HG02884 (cell line): ENCODE measurements around the gene KDM4B.

Source experiments
- ATAC-seq: cut with Tn5 transposase; IDR thresholded peaks from one replicate; pipeline ENCODE4 v1.9.1; 2021; ENCODE audit warnings: mild to moderate bottlenecking, moderate library complexity; ENCODE audit not compliant: unreplicated experiment

Gene KDM4B

DNA sequence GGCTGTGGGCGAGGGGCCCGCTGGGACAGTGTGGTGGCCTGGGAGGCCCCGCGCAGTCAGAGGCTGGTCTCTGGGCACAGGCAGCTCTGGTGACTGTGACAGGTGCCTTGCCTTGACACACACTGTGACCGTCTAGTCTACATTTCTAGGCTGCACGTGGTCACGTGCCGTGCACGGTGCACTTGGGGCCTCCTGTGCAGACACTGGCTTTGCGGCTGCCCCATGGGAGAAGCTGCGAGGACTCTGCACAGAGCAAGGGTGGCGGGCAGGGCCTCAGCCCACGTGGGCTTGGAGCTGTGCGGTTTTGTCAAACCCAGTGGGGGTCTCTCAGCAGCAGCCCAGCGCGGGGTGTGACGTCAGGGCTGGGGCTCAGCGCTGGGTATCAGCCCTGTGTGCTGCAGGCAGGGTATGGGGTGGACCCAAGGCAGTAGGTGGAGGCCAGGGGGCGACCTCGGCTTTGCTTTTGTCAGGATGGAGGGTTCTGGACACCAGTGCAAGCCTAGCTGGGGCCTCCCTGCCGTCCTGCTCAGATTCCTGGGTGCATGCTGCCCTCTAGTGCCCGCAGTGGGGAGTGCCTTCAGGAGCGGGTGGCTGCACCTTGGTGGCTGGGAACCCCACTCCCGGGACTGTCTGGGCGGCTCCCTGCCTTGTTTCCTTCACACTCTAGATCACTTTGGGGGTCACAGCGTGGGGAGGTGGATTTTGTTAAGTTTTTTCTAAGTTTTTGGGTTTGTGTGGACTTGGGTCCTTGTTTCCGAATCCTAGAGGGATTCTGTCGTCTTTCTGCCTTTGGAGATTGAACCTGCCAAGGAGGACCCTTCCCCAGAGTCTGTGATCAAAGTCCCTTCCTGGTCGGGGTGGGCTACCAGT lies 62.6 kb downstream of the KDM4B start:
- ATAC-seq: no peak

DNA sequence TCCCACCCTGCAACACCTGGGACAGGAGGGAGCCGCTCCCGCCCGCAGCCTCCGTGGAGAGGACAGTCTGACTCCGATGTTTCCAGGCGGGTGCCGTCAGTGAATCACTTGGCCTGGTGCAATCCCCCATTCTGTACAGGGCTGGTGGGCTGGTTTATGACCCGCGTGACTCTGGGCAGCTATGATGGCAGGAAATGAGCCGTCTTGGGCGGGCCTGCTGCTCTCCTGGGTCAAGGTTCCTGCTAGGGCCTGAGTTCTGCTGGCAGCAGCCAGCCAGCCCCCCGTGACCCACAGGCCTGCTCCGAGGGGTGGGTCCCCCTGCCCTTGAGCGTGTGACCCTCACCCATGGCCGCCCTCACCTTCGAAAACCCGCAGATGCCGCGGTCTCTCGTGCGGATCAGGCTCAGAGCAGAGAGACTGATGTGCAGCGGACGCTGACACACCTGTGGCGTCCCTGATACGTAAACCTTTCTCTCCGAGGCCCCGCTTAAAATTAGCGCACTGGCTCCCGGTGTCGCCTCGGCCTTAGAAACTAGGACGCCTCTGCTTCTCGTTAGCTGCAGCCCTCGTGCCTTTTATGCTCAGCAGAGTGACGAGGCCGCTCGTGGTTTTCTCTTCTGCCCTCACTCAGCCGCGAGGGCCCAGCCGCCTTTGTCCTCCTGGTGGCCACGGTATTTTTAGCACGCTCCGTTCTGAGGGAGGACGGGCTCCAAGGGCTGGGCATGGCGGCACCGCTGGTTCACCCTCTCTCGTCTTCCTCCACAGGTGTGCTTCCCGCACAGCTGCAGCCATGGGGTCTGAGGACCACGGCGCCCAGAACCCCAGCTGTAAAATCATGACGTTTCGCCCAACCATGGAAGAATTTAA lies 63.4 kb downstream of the KDM4B start:
- ATAC-seq: no peak

DNA sequence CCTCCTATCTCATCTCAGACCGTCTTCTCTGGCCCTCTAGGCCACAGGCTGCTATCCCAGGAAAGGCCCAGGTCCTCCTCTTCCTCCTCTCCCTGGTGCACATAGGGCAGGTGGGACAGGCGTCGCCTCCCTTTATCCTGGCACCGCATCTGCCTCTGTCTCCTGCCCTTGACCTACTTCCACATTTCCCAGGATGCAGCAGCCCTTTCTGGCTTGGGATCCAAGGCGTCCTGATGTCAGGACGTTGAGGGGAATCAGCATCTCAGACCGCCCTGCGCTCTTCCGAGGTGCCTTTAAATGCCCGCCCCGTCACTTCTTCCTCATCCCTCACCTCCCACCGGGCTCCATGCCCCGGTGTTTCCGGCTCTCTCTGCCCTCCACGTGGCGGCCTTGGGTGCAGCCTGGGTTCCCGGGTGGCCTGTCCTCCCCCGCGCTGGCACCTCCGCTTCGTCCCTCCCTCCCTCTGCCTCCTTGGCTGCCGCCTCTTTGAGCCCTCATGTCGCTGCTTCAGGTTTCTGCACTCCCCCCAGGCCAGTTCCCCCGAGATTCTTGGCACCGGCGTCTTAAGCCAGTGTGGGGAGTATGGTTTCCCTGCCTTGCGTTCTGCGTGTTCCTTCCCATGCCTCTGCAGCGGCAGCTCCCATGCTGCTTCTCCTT lies 66.3 kb downstream of the KDM4B start:
- no peak for ATAC-seq

DNA sequence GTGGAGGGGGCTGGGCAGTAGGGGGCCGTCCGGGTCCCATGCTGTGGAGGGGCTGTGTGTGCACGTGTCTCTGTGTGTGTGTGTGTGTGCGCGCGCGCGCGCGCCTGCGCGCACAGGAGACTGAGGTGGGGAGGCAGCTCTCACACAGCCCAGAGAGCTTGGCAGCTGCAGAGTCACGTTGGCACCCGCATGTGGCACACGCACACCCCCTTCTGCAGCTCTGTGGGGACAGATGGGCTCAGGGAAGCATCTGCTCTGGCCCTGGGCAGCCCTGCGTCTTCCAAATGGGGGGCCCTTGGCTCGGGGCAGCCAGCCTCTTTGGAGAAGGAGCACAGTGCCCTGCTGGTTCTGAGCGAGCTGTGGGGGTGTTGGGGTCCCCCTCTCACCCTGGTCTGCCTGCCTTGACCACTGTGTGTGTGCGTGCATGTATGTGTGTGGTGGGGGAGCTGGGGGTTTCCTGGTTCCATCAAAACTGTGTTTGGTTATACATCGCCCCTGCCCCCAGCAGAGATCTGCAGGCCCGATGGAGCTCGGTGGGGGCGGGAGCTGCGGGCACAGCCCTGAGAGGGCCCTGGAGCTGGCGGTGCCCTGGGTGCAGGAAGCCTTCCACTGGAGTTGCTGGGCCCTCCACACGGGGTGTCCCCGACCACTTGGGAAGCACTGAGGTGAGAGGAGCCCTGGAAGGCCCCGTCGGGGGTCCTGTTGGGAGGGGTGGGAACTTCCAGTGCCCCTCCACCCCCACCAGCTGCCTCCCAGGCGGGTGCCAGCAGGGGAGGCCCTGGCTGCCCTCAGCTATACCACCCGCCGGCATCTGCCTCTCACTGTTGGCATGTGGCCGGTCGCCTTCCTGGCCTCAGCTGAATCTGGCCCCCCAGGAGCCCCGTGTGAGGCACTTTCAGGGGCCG lies 67.1 kb downstream of the KDM4B start:
- no peak for ATAC-seq

DNA sequence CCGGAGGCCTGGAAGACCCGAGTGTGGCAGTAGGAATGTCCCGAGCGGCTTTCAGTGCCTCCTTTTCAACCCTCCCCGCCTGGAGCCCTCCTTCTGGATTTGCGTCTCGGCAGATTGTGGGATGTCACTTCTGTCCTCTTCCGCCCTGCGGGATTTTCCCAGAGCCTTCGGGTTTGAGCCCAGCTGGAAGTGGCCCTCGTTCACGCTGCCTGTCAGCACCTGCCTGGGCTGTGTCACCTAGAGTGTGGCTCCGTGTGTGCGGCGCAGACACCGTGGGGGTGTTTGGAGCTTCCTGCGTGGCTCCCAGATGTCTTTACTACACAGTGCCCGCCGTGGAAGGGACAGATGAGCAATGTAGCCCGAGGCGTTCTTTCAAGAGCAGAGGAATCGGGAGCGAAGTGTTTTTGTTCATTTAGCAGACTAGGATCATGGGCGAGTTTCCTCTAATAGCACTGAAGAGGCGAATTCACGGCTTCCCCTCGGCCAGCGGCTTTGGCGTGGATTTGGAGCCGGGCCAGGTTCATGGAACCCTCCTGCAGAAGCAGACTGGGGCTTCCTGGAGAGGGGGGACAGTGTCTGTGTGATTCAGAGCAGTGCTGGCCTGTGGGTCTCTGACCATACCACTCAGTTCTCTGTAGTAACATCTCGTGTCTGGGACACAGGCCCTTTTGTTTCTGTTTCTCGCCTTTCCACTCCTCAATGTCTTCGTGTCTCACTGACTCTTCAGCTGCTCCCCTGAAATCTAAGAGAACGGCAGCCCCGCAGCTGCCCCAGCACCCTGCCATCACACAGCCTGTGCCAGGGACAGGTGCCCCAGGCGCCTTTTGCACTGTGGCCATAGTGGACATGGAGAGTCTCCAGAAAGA lies 68.0 kb downstream of the KDM4B start:
- ATAC-seq: no peak

DNA sequence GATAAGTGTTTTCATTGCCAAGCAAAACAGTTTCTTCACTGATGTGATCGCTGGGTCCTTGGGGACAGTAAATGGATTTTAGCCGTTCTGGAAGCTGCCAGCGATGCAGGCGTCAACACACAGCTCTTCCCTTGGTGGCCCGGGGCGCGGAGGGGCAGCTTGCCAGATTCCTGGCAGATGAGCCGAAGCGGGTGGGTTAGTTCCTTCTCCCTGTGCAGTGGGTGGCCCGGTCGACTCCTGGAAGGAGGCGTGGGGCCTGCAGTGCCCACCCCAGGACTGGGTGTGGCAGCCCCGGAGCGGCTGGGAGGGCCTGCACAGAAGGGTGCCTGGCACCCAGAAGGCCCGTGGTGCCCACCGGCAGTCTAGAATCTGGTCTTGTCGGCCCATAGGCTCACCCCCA lies 69.0 kb downstream of the KDM4B start:
- ATAC-seq: no peak

DNA sequence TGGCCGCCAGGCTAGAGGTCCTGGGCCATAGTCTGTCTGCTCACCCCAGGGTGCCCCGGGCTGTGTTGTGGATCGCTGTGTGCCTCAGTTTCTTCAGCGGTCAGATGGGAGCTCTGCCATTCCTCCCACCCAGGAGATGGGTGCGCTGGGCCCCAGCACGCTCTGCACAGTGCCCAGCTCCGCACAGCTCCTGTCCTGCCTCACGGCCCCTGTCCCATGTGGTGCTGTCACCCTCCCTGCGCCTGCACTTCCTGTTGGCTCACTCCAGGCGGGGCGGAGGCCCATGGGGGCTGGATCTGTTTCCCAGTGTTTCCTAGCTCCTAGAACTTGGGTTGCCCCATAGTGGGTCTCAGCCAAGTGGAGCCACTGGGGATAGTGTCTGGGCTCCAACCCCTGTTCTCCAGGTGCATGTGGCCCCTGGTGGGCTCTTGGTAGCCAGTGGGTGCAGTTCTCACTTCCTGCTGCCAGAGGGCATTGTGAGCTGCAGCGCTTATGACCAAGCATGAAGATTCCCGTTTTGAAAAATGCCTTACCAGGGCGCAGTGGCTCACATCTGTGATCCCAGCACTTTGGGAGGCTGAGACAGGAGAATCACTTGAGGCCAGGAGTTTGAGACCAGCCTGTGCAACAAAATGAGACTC lies 69.8 kb downstream of the KDM4B start:
- no peak for ATAC-seq

DNA sequence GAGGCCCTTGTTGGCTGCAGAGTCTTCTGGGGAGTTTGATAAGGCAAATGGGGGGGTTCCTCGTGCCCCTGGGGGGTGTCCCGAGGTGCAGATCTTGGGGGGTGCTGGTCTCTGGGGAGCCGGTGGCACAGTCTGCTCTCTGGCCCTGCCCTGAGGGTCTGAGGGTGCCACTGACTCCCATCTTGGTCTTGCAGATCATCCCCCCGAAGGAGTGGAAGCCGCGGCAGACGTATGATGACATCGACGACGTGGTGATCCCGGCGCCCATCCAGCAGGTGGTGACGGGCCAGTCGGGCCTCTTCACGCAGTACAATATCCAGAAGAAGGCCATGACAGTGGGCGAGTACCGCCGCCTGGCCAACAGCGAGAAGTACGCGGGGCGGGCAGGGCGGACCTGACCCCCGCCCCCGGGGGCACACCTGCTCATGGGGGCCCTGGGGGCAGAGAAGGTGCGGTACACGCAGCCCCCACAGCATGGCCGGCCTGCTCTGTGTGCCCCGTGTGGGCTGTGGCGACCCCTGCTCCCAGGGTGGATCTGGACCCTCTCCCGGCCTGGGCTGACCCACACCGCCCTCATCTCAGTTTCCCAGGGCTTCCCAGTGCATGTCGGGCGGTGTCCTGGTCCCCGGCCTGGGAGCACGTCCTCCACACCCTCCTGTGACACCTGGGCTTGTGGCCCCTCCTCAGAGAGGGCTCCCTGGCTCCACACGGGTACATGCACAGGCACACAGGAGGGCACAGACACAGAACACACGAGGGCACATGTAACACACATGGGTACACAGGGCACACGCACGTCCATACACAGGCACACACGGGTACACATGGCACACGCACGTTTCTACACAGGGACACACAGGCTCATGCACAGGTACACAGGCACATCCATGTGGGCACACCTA lies 71.0 kb downstream of the KDM4B start:
- ATAC-seq: no peak

DNA sequence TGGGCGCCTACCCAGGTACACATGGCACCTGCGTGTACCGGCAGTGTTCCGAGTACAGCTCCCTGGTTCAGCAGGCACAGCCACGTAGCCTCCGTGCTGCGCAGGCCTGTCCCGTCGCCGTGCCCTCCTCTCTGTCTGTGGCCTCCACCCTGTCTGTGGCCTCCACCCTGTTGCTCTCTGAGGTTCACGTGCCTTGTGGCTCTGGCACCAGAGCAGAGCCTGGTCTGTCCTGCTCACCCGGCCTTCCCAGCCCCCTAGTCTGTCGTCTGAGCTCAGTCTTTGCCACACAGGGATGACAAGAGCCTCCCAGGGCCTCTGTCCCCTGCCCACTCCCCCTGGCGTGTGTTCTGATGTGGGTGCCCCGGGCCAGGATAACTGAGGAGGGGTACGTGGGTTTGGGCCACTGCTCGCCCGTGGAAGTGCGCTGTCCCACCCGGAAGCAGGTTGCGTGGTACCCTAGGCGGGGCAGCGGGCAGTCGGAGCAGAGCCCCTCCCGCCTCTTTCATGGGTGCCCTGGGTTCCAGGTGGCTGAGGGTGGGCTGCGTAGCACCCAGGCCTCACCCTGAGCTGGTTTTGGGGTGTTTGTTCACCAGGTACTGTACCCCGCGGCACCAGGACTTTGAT lies 71.7 kb downstream of the KDM4B start:
- ATAC-seq: no peak

DNA sequence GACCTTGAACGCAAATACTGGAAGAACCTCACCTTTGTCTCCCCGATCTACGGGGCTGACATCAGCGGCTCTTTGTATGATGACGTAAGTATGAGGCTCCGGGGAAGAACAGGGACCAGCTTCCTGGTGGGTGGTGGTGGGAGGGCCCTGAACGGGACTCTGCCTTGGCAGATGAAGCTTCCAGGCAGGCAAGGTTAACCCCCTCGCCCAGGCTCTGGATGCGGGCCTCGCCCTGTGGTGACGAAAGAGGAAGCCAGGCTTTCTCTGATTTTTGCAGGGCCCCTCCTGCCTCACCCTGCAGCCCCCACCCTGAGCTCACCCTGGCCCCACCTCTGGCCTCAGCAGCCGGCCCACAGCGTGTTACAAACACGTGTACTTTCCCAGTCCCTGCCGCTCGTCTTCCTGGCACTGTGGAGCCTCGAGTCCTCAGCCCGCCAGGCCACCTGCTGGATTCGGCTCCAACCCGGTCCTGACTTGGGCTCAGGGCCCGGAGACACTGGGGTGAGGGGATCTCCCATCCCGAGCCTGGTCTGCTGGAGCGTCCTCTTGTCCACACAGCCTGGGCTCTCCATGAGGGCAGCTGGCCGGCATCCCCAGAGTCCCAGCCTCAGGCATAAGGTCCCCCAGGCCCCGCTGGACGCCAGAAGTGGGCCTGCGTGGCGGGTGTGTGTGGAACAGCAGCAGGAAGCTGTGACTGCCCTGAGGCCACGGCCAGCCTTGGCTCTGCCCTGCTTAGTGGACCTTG lies 72.4 kb downstream of the KDM4B start:
- ATAC-seq: no peak

DNA sequence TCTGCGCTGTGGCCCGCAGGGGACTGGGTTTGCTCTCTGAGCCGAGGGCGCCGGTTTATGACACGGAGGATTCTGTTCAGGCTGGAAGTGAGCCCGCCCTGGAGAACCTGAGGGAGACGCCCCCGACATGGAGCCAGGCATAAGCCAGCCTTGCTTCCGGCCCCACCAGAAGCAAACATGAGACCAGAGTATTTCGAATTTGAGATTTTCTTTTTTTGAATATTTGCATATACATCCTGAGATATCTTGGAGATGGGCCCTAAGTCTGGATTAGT lies 72.9 kb downstream of the KDM4B start:
- ATAC-seq: no peak

DNA sequence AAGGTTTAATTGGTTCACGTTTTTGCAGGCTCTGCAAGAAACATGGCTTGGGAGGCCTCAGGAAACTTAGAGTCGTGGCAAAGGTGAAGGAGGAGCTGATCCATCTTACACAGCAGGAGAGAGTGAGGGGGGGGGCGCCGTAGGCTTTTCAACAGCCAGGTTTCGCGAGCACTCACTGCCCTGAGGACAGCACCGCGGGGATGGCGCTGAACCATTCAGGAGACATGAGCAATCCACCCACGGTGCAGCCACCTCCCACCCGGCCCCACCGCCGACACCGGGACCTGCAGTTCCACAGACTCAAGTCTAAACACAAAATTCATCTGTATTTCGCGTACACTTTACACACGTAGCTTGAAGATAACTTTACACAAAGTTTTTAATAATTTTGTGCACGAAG lies 73.6 kb downstream of the KDM4B start:
- ATAC-seq: no peak

DNA sequence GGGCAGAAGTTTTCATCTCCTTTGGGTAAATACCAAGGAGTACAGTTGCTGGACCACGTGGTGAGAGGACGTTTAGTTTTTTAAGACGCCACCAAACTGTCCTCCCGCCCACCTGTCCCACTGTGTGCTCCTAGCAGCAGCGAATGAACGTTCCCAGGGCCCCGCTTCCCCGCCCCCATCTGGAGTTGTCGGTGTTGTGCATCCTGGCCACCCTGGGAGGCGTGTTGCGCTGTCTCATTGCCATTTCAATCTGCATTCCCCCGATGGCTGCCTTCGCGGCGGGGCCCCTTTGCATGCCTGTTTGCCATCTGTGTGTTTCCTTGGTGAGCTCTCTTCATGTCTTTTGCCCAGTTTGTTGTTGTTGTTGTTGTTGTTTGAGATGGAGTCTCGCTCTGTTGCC lies 76.1 kb downstream of the KDM4B start:
- no peak for ATAC-seq

DNA sequence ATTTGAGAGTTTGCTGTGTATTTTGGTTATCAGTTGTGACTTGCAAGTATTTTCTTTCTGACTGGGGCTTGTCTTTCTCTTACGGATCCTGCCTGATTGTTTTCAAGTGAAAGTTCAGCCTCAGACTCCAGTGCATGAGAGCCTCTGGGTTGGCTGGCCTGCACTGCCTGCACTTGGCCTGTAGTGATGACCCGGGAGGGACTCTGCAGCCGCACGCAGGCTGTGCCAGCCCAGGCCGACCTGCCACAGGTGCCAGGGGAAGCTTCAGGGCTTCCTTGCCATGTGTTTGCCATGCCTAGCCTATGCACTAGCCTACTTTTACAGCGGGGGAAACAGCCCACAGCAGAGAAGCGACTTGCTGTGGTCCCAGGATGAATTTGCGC lies 77.0 kb downstream of the KDM4B start:
- no peak for ATAC-seq

DNA sequence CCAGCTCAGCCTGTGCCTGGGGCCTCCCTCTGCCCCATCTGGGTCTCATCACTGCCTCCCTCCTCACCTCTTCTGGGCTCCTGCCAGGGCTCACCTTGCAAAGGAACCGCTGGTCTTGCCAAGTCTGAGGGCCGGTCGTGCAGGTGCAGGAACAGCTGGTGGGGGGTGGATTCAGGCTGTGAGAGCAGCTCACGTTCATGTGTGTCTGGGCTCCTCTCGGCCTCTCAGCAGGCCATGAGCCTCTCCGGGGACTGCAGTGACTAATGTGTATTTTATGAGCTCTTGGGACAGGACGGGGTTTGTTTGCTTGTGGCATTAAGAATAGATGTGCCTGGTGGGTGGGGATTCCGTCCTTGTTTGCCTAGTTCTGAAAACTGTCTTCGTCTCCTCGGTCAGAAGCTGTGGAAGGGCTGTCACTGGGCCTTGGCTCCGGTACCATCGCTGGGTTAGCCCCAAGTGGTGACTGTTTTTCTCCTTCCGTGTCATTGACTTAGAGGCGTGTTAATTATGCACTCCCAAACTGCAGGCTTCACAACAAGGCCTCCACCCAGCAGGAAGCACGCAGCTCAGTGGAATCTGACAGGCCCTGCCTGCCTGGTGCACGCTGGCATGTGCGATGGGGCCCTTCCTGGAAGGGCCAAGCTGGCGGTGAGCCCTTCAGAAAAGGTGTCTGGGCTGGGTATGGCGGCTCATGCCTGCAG lies 77.6 kb downstream of the KDM4B start:
- no peak for ATAC-seq

DNA sequence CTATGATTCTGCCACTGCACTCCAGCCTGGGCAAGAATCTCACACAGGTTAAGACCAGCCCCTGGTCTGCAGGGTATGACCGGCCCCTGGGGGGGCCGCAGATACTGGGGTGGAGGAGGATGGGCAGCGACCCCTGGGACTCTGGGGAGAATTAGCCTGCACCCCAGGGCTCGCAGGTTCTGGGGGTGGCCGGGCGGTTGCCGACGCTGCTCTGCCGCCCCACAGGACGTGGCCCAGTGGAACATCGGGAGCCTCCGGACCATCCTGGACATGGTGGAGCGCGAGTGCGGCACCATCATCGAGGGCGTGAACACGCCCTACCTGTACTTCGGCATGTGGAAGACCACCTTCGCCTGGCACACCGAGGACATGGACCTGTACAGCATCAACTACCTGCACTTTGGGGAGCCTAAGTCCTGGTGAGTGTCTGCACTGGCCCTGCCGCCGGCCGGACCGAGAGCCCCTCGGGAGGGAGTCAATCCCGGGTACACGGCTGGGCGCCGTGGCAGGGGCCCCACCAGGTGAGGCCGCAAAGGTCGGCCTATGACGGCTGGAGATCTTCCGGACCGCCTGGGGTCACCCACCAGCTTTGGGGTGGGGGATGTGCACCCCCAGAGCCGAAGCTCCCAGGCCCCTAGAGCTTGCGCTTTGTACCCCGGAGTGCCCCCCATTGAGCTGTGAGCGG lies 78.5 kb downstream of the KDM4B start:
- ATAC-seq: no peak
